T-helper 1 cell (primary cell): ENCODE data around the gene DNAJC22.
A peak's percentile ranks its signal among the peaks of the same experiment; 100 is the strongest.
"Not testable (repeated sequence)": the region's sequence is repeated elsewhere in the genome, so short reads cannot be mapped to it uniquely, and the experiment has no call there.

Experiments
- DNase-seq, 5 donors: peaks; one replicate each; pipeline ENCODE4 v3.0.0-alpha.2; 2012 to 2020

Gene DNAJC22

DNA sequence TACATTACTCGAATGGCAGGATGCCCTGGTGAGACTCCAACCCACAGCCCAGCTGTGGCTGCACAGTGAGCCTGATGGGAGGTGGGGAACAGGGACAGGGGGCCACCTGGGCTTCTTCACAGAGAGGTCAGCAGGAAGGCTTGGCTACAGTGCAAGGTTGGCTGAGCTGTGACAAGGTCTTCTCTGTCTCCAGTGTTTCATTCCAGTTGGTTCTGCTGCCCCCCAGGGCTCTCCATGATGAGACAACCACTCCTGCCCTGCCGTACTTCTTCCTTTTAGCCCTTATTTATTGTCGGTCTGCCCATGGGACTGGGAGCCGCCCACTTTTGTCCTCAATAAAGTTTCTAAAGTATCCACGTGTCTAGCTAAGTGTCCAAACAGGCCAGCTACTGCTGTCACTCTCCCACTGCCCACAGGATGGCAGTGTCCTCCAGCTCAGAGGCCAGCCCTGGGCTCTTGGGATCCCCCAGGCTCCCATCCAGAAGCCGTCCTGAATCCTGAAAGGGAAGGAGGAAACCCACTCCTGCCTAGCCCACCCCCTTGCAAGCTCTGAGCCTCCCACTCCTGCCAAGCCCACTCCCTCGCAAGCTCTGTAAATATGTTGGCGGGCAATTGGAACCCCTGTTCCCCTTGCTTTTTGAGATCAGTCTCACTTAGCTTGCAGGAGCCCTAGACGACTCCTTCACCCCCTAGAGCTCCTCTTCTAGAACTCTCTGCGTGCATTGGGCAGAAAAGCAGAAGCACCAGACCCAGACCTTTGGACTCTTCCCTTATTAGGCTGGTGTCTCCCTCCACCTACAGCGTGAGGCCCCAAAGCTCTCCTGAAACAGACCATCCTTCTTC is 15.1 kb upstream of the DNAJC22 start:
- DNase-seq, result no peak

DNA sequence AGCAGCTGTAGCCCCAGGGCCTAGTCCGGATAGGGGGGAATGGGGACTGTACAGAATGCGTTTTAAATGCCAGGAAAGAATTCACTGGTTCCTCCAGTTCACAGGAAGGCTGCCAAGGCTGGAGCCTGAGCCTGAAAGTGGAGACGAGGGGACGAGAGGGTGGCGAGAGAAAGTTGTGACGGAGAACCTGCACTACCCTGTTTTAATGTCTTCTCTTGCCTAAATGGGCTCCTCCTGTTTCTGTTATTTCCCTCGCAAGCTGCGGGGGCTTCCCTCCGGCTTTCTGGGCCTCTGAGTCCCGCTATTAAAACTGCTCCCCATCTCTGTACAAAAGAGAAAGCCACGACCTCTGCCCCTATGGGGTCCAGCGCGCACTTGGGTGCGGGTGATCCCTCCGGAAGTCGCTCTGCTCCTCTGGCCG is 14.2 kb upstream of the DNAJC22 start:
- DNase-seq, result no peak

DNA sequence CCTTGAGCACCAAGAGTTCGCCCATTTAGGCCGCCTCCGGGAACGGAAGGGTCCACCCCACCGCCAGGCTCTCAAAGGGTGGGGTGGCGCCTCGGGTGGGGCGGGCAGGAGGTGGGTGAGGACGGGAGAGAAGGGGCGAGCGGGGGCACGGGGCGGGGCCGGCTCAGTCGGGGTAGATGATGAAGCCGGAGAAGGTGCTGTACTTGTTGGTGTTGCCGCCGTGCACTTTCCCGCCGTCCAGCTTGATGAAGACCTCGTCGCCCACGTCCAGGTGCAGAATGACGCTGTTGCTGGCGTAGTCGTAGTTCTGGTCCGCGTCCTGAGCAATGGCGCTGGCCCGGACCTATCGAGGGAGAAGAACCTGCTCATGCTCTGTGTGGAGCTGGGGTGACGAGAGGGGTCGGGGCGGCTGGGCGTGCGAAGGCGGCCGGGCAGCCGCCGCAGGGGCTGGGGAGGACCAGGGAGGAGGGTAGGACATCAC is 13.8 kb upstream of the DNAJC22 start:
- DNase-seq, result no peak

DNA sequence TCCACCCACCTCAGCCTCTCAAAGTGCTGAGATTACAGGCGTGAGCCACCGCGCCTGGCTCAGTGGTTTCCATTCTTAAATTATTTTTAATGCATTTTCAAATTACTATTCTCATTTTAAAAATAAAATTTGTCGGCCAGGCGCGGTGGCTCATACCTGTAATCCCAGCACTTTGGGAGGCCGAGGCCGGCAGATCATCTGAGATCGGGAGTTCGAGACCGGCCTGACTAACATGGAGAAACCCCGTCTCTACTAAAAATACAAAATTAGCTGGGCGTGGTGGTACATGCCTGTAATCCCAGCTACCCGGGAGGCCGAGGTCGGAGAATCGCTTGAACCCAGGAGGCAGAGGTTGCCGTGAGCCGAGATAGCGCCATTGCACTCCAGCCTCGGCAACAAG is 12.9 kb upstream of the DNAJC22 start:
- DNase-seq, result not testable (repeated sequence)

DNA sequence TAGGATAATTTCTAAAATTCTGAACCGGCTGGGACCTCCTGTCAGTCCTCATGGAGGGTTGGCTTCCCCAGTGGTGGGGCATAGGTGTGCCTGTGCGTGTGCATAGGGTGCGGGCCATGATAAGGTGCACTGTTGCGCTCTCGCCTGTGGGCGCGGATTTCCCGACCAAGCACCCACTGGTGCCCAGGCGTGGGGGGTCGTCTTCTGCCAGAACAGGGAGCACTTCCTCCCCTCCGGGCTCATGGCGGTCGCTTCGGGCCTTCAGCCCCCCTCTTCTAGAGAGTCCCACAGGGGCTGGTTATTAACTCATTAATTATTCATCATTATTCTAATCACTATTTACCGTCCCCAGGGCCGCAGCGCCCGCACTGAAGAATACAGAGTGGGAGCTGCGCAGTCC is 12.5 kb upstream of the DNAJC22 start:
- DNase-seq, result no peak

DNA sequence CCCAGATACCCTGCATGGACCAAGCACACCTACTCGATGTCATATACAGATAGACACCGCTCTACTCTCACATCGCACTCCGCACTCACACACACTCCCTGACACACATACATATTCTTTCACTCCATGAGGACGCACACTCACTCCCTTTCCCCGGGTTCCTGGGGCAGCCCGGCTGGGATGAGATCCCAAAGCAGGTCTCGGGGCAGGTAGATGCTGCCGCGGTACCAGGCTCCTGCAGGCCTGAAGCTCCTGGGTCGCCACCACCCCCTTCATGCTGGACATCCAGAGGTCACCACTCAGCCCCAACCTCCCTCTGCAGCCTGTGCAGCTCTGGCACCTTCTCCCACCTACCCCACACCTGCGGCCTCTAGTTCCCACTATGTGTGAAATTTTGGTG is 12.0 kb upstream of the DNAJC22 start:
- no peak for DNase-seq

DNA sequence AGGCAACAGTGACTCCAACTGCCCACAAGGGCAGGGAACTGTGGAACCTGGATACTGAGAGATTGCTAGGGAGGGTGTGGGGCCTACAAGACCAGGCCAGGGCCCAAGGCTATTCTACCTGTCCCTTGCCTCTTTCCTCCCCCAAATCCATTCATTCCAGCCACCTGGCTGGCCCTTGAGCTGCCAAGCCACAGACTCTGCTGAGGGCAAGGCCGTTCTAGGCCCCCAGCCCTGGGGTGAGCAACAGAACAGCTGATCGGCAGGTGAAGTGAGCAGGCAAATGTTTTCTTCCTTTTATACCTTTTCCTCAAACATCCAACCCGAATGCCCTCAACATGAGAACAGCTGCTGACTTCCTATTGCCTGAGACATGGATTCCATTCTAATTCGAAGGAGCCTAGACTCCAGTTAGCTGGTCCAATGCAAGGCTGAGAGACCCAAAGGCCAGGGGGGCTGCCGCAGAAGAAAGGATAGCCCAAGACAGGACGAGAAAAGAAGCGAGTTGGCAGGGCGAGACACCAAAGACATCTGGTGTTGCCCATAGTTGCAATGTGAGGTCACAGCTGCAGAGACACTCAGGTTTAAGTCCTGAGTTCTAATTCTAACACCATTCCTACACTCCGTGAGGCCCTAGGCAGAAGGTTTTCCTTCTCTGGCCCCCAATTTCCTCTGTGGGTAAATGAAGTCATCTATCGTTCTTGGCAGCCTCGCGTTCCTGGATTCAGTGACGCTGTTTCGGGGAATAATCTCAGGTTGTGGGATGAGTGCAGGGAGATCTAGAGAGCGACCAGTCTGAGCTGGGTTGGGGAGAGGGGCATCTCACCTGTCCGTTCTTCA is 11.4 kb upstream of the DNAJC22 start:
- no peak for DNase-seq

DNA sequence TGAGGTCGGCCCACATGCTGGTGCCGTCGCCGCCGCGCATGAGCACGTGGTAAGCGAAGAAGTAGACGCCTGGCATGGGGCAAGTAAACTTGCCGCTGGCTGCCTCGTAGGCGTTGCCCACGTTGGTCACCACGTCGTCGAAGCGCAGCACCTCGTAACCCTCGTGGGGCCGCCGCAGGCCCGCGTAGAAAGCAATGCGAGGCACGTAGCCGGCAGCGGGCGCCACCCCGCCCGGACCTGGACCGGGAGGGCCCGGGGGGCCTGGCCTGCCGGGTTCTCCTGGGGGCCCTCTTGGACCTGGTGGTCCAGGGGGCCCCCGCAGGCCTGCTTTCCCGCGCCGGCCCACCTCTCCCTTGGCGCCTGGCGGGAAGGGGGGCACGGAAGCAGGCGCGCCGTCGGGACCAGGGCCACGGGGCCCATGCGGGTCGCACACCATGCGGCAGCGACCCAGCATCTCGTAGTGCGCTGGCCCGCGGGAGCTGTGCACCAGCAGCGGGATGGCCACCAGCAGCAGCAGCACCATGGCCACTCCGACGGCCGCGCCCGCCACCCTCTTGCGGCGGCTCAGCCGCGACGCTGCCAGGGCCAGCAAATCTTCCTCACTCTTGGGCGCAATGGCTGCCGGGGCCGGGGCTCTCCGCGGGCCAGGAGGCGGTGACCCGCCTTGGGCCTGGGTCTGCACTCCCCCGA is 10.6 kb upstream of the DNAJC22 start:
- DNase-seq, result no peak

DNA sequence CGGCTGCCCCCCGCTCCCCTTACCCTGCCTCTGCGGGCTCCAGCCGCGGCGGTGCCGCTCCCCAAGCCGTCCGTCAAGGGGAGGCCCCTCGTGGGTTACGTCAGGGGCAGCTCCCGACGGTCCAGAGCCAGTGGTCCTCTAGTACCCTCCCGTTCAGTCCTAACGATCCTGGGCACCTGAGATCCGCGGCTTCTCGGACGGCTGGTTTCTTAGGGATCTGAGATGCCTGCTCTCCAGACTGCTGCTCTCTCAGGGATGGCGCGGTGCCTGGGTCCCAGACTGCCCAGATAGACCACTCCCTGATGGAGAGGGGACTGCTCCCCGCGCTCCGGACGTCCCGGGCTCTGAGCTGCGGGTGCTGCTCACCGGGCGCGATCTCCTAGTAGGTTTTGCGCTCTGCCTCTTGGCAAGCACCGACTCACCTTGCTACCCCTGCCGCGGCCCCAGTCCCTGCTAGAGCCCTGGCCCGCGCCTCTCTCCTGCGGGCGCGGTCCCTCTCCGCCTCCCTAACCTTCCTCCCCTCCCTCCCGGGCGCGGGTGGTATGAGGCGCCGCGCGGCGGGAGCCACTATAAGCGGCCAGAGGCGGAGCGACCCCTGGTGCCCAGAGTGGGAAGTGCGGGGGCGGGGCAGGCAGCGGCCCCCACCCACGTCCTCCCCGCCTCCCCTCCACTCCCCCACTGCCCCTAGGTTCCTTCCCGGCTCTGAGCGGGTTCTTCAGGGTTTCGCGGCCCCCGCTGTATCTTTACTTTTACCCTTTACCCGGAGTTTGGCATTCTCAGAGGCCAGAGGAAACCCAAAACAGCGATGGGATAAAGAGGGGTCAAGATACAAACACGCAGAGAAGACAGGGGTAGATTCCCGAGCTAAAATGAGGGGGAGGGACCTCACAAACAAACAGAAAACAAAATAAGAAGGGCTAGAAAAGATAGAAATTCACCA is 9.8 kb upstream of the DNAJC22 start, which contains the start of gene C1QL4:
TSS of gene C1QL4 (minus strand) at position 544 of the 940 bp plus-strand sequence. CDS start 711 bp downstream, outside the sequence.
- DNase-seq, result peak; percentile 75 to 85 (median 80)

DNA sequence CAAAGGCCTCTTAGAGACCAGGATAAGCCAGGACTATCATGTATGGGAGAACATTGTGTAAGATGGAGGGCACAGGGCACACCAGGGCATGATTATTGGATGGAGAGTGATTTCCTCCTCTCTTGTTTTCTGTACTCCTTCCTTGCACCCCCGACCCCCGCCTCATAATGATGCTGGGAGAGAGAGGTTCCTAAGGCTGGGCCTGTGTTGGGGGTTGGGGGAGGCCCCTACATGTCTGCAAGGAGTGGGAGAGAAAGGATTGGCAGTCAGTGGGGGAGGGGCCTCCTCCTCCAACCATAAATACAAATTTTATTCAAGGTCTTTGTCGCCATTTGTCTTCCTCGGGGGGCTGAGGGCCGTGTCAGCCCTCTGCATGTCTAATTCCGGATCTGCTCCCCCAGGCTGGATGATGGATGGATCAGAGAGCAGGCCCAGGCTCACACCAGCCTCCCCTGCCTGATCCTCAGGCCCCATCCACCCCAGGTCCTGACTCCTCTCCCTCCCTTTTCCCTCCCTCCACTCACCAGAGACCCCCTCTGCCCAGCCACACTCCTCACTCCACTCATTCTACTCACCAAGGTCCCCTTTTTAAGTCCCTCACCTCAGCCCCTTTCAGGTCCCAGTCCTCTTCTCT is 7.7 kb upstream of the DNAJC22 start:
- DNase-seq, result no peak

DNA sequence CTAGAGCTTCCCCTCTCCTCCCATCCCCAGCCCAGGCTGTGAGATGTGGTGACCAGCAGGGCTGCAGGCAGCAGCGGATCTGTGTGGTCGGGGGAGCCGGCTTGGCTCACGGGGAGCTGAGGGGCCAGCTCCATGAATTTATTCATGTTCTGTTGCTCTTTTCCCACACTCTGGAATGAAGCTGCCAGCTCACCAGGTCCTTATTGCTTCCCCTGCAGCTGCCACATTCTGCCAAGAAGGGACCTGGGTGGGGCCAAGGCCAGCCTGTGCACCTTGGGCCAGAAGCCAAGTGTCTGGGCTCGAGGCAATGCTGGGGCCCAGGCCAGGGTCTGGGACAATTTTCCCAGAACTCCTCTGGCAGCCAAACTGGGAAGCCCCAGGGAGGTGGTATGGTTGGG is 7.2 kb upstream of the DNAJC22 start:
- no peak for DNase-seq

DNA sequence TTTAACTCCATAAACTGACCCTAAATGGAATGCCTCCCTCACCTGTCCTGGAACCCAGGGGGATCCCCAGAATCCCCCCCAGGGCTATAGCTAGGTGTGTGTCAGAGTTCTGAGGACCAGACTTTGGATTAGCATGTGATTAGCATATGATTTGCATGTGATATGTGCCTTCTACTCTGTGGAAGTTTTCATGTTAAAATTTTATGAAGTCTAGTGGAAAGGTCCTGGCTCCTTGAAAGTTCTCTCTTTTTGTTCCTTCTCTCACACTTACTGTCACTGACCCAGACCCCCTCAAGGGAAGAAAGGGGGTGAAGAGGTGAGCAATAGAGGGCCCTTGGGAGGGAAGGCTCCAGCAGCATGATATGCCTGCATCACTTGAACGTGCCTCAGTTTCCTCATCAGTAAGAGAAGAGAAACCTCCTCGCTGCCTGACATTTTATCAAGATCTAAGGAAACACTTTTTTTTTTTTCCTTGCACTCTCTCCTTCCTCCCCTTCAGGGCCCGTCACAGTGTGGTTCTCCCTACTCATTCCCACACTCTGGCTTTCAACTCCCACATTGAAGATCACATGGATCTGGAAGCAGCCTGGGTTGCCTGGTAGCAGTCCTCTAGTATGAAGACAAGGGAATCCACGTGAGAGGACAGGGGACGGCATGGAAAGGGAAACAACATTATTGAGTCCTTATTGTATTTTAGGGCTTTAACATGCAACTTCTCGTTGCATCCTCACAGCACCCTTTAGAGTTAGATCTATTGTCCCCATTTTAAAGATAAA is 6.4 kb upstream of the DNAJC22 start:
- no peak for DNase-seq

DNA sequence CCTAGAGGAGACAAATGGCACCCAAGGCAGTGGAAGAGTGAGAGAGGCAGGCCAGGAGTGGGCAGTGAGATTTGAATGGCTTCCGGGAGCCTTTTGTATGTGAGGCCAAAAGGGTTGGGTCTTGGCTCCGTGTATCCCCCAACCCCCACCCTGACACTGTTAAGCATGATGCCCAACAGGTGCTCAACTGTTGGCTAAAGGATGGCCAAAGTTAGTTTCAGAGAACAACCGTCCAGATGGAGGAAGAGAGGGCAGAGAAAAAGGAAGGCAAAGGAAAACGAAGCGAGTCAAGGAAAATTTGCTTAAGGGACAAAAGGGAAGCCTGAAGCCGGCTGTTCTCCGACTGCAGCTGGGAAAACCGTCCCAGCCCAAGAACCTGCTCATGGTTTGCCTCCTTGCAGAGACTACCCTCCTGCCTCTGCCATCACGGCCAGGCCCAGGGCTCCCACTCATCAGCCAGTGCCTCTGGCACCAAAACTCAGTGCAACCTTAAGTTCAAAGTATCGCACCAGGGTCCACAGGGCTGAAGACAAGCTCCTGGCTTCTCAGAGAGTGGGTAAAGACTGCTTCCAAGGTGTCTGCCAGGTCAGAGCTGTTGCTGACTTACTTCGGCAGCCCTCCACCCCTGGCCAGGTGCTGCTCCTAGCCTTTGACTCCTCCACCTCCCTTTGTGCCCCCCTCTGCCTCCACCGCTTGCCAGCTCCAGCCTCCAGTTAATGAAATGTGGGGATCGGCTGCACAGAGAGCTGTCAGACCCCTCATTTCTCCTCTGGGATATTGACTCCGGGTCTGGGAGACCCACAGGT is 5.5 kb upstream of the DNAJC22 start:
- no peak for DNase-seq

DNA sequence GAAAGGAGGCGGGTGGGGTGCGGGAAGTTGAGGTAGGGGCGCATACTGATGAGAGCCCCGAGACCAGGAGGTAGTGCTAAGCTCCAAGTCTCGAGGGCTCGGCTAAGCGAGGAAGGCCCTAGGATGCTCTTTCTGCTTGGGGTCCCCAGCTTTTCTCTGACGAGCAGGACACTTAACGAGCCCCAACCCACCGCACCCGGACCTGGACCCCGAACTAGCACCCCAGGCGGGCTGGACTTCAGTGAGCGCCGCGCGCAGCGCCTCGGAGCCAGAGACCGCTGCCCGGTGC is 5.0 kb upstream of the DNAJC22 start:
- no peak for DNase-seq

DNA sequence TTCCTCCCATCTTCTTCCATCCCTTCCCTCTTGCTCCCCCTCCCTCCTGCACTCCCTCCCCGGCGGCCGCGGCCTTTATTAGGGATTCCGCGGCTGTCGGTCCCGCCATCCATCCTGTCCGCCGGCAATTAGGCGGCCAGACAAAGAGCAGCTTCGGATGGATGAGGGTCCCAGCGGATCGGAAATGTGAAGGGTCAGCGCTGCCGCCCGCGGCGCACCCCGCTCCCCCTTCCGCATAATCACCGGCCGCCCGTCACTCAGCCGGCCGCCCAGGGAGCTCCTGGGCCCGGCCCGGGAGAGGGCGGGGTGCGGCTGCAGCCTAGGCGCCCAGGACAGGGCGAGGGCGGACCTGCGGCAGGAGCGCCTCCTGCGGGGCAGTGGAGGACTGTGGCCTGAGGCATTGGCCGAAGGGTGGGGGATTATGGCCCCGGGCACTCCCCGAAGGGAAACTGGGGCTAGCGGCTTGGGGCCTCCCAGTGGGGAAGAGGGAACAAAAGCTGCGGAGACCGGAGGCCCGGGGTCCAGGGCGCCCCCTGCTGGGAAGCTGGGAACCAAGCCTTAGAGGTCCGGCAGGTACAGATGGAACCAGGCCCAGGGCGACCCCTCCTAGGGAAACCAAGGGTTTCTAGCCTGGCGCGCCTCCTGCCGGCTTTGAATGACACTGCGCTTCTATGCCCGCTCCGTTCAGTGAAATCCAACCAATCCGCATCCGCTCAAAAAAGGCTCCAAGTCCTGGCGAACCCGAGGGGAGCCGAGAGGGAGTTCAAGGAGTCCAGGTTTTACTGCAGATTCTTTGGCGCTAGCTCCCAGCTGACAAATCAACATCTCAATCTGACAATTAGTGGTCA is 4.4 kb upstream of the DNAJC22 start:
- peak; percentile 50 to 77 (median 60) for DNase-seq

DNA sequence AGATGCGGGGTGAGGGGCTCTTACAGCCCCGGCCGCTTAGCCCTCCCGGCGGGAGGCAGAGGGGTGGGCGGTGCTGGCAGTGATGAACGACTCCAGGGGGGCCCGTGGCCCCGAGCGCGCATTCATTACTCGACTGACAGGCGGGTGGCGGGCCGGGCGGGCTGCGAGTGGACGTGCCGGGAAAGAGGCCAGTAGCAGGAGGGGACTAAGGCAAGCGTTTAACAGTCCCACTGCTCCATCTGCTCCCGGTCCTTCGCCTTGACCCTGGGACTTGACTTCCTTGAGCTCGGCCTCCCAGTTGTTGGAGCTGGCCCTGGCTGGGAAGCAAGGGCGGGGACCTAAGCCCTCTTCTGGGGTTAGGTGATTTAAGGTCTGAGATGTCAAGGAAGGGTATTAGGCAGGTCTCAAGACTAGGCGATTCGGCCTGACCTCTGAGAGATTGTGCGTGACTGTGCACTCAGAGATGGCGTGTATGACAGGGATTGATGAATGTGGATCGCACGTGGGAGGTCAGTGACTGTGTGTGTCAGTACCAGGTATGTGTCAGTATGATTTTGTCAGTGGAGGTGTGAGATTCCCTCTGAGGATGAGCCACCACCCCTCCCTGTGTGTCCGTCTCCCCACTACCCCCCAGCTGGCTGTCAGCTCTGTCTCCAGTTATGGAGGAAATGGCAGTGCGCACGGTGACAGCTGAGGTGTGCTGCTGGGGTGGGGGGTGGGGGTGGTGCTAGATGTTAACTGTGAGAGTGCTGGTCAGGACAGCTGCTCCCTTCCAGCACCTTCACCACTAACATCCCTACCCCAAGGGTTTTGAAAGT is 3.6 kb upstream of the DNAJC22 start:
- no peak for DNase-seq

DNA sequence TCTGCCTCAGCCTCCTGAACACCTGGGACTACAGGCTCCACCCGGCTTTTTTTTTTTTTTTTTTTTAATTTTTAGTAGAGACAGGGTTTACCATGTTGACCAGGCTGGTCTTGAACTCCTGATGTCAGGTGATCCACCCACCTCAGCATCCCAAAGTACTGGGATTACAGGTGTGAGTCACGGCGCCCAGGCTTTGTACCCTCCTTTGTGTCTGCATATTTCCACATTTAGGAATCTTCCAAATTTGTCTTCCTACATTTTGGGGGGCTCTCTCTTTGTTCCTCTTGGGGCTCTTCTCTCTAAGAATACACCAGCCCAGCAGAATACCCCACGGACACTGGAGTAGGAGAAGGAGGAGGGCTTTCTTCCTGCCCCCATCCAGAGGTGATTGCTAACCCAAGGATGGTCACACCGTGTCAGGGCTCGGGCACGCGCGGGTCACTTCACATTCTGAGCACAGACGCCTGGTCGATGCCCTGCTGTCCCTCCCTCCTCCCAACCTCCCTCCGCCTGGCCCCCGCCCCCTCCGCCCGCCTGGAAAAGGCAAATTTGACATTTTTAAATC is 2.1 kb upstream of the DNAJC22 start:
- DNase-seq, result no peak
